GM12878 (cell line): ENCODE data around the gene SNX4. TPM values are rescaled to one million over a fixed set of nuclear protein-coding genes. Genes with fewer than 3 reads are reported as not detected.

Source experiments
- ATAC-seq: fragments of 200-7000 bp; cut with Tn5 transposase; 3 replicates; pipeline ENCODE4 v1.9.1; 2020; ENCODE audit warnings: mild to moderate bottlenecking, moderate library complexity
- BruUV-seq: library from RNA; stranded (reverse); fragments of 400-500 nt; replicated peaks from 2 replicates; lab custom pipeline; 2021; lab: Mats Ljungman, UMichigan
- CTCF ChIA-PET: fragments of 300-600 bp; sonication (Branson Sonifier 250); formaldehyde crosslinking; extraction: SDS; loops from one replicate; lab custom pipeline; 2021; ENCODE audit warnings: inconsistent platforms; lab: Yijun Ruan, JAX
- POLR2A ChIA-PET: fragments of 350-600 bp; formaldehyde crosslinking; extraction: SDS; loops from one replicate; lab custom pipeline; 2021; ENCODE audit warnings: inconsistent platforms; lab: Charles Lee
- RAD21 ChIA-PET: fragments of 300-600 bp; sonication (Branson Sonifier 250); formaldehyde crosslinking; loops from one replicate; lab custom pipeline; 2023; ENCODE audit warnings: antibody characterized with exemption; ENCODE audit not compliant: unreplicated experiment; lab: Charles Lee
- SMC1A ChIA-PET: fragments of 300-600 bp; sonication (Branson Sonifier 250); formaldehyde crosslinking; loops from one replicate; lab custom pipeline; 2023; ENCODE audit not compliant: unreplicated experiment, uncharacterized antibody; lab: Charles Lee
- DNase-seq: peaks from one replicate; pipeline ENCODE4 v3.0.0-alpha.2; 2011; ENCODE audit warnings: low read depth, low spot score
- FAIRE-seq: peaks from 3 replicates; lab custom pipeline; 2011; peaks lifted over from hg19 to GRCh38; lab: Jason Lieb, UNC
- H2AFZ ChIP-seq: 2 replicates; pipeline ENCODE4 v1.6.0; 2011; ENCODE audit warnings: low read depth, low read length, control low read depth; ENCODE audit not compliant: control insufficient read depth
- H3K27ac ChIP-seq: 2 replicates; pipeline ENCODE4 v1.5.1; 2011; ENCODE audit warnings: control low read depth; ENCODE audit not compliant: control insufficient read depth, insufficient read depth
- H3K27me3 ChIP-seq, 2 experiments: replicated peaks in 1 of 2; 2 replicates each; pipeline versions ENCODE4 v1.6.0 to v1.6.1; 2011; ENCODE audit warnings: low read length in 1 of 2; ENCODE audit not compliant: control insufficient read depth in 2 of 2, insufficient read depth in 2 of 2
- H3K36me3 ChIP-seq, 2 experiments: 2 replicates each; pipeline ENCODE4 v1.5.1; 2011; ENCODE audit warnings: low read length in 1 of 2; ENCODE audit not compliant: control insufficient read depth in 2 of 2, insufficient read depth in 2 of 2
- H3K4me1 ChIP-seq: 2 replicates; pipeline ENCODE4 v1.6.1; 2011; ENCODE audit warnings: mild to moderate bottlenecking, low read length, moderate library complexity, mixed read lengths; ENCODE audit not compliant: control insufficient read depth, insufficient read depth
- H3K4me2 ChIP-seq: 2 replicates; pipeline ENCODE4 v1.6.0; 2011; ENCODE audit warnings: control low read depth; ENCODE audit not compliant: control insufficient read depth, insufficient read depth
- H3K4me3 ChIP-seq: fragments of 200-600 bp; sonication (generic); 2 replicates; pipeline ENCODE4 v1.5.1; 2016
- H3K79me2 ChIP-seq: 2 replicates; pipeline ENCODE4 v1.6.0; 2011; ENCODE audit warnings: low read length; ENCODE audit not compliant: control insufficient read depth, insufficient read depth
- H3K9ac ChIP-seq: 2 replicates; pipeline ENCODE4 v1.8.0; 2011; ENCODE audit warnings: low read length, control low read depth, mixed read lengths; ENCODE audit not compliant: control insufficient read depth, insufficient read depth
- H3K9me3 ChIP-seq: replicated peaks from 3 replicates; pipeline ENCODE4 v1.5.1; 2011; ENCODE audit warnings: mild to moderate bottlenecking, low read length; ENCODE audit not compliant: control insufficient read depth, insufficient read depth
- H4K20me1 ChIP-seq: 2 replicates; pipeline ENCODE4 v1.6.0; 2011; ENCODE audit not compliant: control insufficient read depth, insufficient read depth
- ATF2 ChIP-seq: IDR thresholded peaks from 2 replicates; pipeline ENCODE4 v1.6.1; 2012; ENCODE audit warnings: low read length, inconsistent platforms
- BHLHE40 ChIP-seq, 2 experiments: fragments of 450-650 bp in 1 of 2; IDR thresholded peaks; 2 replicates each; pipeline ENCODE4 v1.6.1; 2011 to 2017; ENCODE audit warnings: low read depth in 2 of 2, borderline replicate concordance in 1 of 2, improper control_type of control experiment in 1 of 2, low read length in 1 of 2, mild to moderate bottlenecking in 1 of 2
- JUND ChIP-seq: IDR thresholded peaks from 2 replicates; pipeline ENCODE4 v1.6.1; 2012; ENCODE audit warnings: low read depth, mild to moderate bottlenecking, low read length, improper control_type of control experiment, moderate library complexity
- MAX ChIP-seq: IDR thresholded peaks from 2 replicates; pipeline ENCODE4 v1.6.1; 2012; ENCODE audit warnings: low read depth, low read length, improper control_type of control experiment
- MEF2B ChIP-seq: fragments of 450-650 bp; IDR thresholded peaks from 2 replicates; pipeline ENCODE4 v1.6.1; 2018; ENCODE audit warnings: mild to moderate bottlenecking, moderate library complexity; ENCODE audit not compliant: partially characterized antibody, poor library complexity, severe bottlenecking
- NFYB ChIP-seq: IDR thresholded peaks from 2 replicates; pipeline ENCODE4 v1.6.1; 2011; ENCODE audit warnings: low read depth, mild to moderate bottlenecking, low read length, improper control_type of control experiment, moderate library complexity; ENCODE audit not compliant: insufficient read depth
- RFX5 ChIP-seq: IDR thresholded peaks from 2 replicates; pipeline ENCODE4 v1.6.1; 2011; ENCODE audit warnings: low read depth, low read length, improper control_type of control experiment
- RUNX3 ChIP-seq: IDR thresholded peaks from 2 replicates; pipeline ENCODE4 v1.6.1; 2012; ENCODE audit warnings: low read length, inconsistent platforms
- TCF12 ChIP-seq: IDR thresholded peaks from 2 replicates; pipeline ENCODE4 v1.6.1; 2011; ENCODE audit warnings: low read depth, mild to moderate bottlenecking, low read length
- WRNIP1 ChIP-seq: IDR thresholded peaks from 2 replicates; pipeline ENCODE4 v1.6.1; 2011; ENCODE audit warnings: low read depth, low read length, improper control_type of control experiment, borderline replicate concordance
- ZBTB40 ChIP-seq: fragments of 450-650 bp; IDR thresholded peaks from 2 replicates; pipeline ENCODE4 v1.6.1; 2016; ENCODE audit warnings: mild to moderate bottlenecking, moderate library complexity, borderline replicate concordance
- ZSCAN29 ChIP-seq: fragments of 450-650 bp; IDR thresholded peaks from 2 replicates; pipeline ENCODE4 v1.6.1; 2017; ENCODE audit warnings: mild to moderate bottlenecking, moderate library complexity
- WGBS: methylation state at CpG from one replicate; pipeline ENCODE4 v1.1.6; 2016; ENCODE audit warnings: low lambda C conversion rate; ENCODE audit not compliant: insufficient replicate concordance, insufficient coverage; ENCODE audit errors: missing lambda C conversion rate; 5-methylcytosine and 5-hydroxymethylcytosine counted together
- in situ Hi-C: fragments of 300-500 bp; cut with MboI; formaldehyde crosslinking; loops from 9 replicates; pipeline ENCODE4 v1.14.3; 2018; ENCODE audit warnings: mixed read lengths
- intact Hi-C: fragments of 100-400 bp; cut with micrococcal nuclease; formaldehyde crosslinking; loops from one replicate; pipeline ENCODE4 v1.14.2; 2022; ENCODE audit not compliant: unreplicated experiment
- polyA plus RNA-seq, 11 experiments: library from polyadenylated mRNA; depleted of rRNA in 4 of 11; unstranded in 6 of 11; stranded (reverse) in 5 of 11; fragments of >200 nt; fragmentation: Nextera tagmentation in 4 of 11; fragmentation: Illumina TruSeq in 1 of 11; extraction: Ambion mirVana in 4 of 11; extraction: Trizol in 1 of 11; gene quantifications; 1 replicate in 1 of 11; 2 replicates in 10 of 11; pipeline versions ENCODE4 v1.2.1 to v1.2.3, GENCODE V29; 2011 to 2016; ENCODE audit warnings: inconsistent platforms in 2 of 11, missing spikeins in 2 of 11, low read depth in 1 of 11
- total RNA-seq, 4 experiments: library from RNA; depleted of rRNA in 3 of 4; stranded (reverse); fragments of >200 nt in 3 of 4; fragmentation: Illumina TruSeq in 1 of 4; extraction: Trizol in 1 of 4; gene quantifications; 2 replicates each; pipeline versions ENCODE4 v1.2.1 to v1.2.3, GENCODE V29; 2013 to 2021

Gene SNX4
- total and polyA plus RNA-seq, 10 of the 15 experiments (the other 5 are each of a cell fraction or from before 2014, with no cell fraction given): 33.4 to 94.5 (median 60.5) TPM

- no peak for TF ChIP-seq ZBTB40
- no peak for TF ChIP-seq WRNIP1
- TF ChIP-seq ATF2: no peak
- no peak for TF ChIP-seq RFX5
- no peak for TF ChIP-seq MEF2B
- TF ChIP-seq ZSCAN29: no peak
Observed at GRCh38 chr3:125403789-125404188, 116.2 kb downstream of the SNX4 start (continued).

- no peaks in the 10 kb centered on the region for H4K20me1 ChIP-seq
- H2AFZ ChIP-seq: no peak overlapping the region
- no peak overlapping the region for H3K4me2 ChIP-seq
- WGBS: 97% methylated on average over 2 of the region's 2 CpGs
- SMC1A ChIA-PET: interaction anchor here (1.9 kb wide), 1 partner anchor 9 kb away, joined by 7 read pairs; no protein-coding TSS in a partner anchor
- intact Hi-C loops (no loop called here), in situ Hi-C loops (no loop called here)
- H3K27ac ChIP-seq: no peak overlapping the region
- no peaks in the 10 kb centered on the region for H3K27me3 ChIP-seq
- H3K9ac ChIP-seq: no peak overlapping the region
- no peak for ATAC-seq
- peaks cover 6% of the 10 kb centered on the region; the same call in 2 of the 3 replicates for H3K9me3 ChIP-seq
- no peak for DNase-seq
- no peak for FAIRE-seq
- POLR2A ChIA-PET: interaction anchor here (0.5 to 1.5 kb wide), 2 partner anchors 17 to 66 kb away, joined by 3 read pairs; no protein-coding TSS in a partner anchor
- no TSS peak for BruUV-seq
- RAD21 ChIA-PET: no interaction called here
- H3K4me1 ChIP-seq: no peaks in the 10 kb centered on the region
- CTCF ChIA-PET: interaction anchor here (0.5 to 1.2 kb wide), 3 partner anchors 15 to 61 kb away, joined by 3 to 7 read pairs (median 3); no protein-coding TSS in a partner anchor
- H3K79me2 ChIP-seq: no peaks in the 10 kb centered on the region
- H3K4me3 ChIP-seq: no peak overlapping the region
- no peaks in the 10 kb centered on the region for H3K36me3 ChIP-seq
- TF ChIP-seq BHLHE40 (IDR thresholded peaks at IDR 0.05; ENCODE audit: borderline replicate concordance in 1 of 2, low read depth in 2 of 2, low read length in 1 of 2): no peak
- no peak for TF ChIP-seq TCF12
- no peak for TF ChIP-seq ATF2
- no peak for TF ChIP-seq NFYB
- TF ChIP-seq JUND: no peak
- TF ChIP-seq RUNX3: no peak
- no peak for TF ChIP-seq MAX
Observed at GRCh38 chr3:125402639-125403038, 117.4 kb downstream of the SNX4 start.
